ENCODE results near the gene PPT2.

The PPT2 gene, protein sequence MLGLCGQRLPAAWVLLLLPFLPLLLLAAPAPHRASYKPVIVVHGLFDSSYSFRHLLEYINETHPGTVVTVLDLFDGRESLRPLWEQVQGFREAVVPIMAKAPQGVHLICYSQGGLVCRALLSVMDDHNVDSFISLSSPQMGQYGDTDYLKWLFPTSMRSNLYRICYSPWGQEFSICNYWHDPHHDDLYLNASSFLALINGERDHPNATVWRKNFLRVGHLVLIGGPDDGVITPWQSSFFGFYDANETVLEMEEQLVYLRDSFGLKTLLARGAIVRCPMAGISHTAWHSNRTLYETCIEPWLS

DNA sequence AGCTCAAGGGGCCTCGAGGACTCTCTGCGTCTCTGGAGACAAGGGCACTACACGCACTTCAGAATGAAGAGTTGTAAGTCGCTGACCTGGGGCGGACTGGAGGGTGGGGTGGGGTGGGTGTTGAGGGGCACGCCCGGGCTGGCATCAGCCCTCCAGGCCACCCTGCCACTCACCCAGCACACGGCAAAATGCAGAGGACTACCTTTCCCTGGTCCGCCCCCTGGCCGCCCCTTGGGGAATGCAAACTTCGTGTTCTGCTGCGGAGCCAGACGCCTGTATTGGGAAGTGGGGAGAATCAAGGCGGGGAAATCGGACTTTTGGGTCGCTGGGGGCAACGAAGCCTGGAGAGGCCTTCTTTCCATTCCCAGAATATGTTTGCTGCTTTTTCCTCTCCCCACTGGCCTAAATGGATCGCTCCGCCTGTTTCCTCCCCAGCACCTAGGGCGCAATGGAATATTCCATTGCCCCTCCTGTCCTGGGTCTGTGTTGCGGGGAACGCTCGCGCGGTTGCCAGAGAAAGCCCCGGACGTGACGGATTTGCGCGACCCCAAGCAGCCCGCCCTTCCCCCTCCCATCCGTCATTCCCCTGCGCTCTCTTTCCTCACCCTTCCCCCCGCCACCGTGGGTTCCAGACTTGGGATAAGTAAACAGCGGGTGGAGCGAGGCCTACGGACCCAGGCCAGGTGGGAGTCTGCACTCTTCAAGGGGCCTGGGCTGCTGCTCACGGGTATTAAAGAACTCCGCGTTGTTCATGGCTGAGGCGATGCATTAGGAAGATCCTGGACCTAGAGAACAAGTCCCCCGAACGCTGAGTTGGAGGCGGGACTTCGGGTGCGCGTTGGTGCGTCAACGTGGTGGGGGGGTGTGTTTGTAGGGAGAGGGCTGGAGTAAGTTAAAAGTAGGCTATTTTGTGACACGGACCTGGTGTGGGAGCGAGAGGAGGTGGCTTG, at the start of gene PPT2:
Gene PPT2 (plus strand): TSS at position 578 of the 950 bp plus-strand sequence. CDS start 454 bp downstream, outside the sequence.
- peak in 2 of 3 experiments; percentile 35 to 46 for DNase-seq (ENCODE audit: low read depth in 3 of 3)

- no peak for DNase-seq (ENCODE audit: low read depth in 3 of 3)
Measured at GRCh38 chr6:32105433-32105832, 48.5 kb upstream of the PPT2 start.

- DNase-seq (ENCODE audit: low read depth in 3 of 3): no peak
Measured at GRCh38 chr6:32107406-32107805, 46.5 kb upstream of the PPT2 start.

DNA sequence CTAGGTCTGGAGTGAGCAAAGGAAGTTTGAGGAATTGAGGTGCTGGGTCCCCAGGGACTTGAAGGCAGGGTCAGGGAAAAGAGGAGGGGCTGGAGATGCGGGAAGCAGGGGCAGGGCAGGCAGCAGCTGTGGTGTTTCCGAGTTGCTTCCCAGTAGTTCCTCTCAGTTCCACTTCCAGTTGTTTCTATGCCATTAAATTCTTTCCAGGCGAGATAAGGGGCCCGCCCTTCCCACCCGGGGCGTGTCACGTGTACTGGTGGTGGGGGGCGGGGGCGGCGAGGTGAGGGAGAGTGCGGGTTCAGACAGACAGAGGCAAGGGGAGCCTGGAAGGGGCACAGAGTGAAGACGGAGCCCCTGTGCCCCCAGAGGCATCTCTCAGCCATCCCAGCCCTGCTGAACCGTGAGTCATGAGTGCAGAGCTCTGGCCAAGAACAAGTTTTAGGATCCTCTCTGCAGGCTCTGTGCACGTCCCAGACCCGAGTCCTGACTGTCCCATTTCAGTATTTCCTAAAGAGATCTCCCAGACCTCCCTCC, 45.8 kb upstream of the PPT2 start:
- DNase-seq (ENCODE audit: low read depth in 3 of 3): no peak

DNA sequence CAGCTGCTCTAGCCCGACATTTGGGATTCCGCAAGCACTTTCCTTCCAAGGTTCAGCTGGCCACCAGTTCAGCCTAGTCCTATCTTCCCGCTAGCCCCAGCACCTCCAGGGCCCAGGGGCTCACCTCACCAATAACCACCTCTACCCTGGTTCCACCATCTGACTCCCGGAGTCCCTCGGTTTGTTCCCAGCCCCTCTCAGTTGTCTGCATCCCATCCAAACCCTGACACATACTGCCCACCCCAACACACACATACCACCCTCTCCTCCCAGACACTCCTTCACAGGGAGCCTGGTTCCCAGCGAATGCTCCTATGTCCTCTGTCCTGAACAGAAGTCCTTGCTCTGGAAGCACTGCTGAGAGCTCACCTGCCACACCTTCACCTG, 45.2 kb upstream of the PPT2 start:
- DNase-seq (ENCODE audit: low read depth in 3 of 3): no peak

GRCh38 chr6:32109114-32109764, 44.7 kb upstream of the PPT2 start, which contains the start of gene TNXB:
Gene TNXB (minus strand): TSS chr6:32109338. CDS start chr6:32098198, 11,140 bp downstream.
- no peak for DNase-seq (ENCODE audit: low read depth in 3 of 3)

DNA sequence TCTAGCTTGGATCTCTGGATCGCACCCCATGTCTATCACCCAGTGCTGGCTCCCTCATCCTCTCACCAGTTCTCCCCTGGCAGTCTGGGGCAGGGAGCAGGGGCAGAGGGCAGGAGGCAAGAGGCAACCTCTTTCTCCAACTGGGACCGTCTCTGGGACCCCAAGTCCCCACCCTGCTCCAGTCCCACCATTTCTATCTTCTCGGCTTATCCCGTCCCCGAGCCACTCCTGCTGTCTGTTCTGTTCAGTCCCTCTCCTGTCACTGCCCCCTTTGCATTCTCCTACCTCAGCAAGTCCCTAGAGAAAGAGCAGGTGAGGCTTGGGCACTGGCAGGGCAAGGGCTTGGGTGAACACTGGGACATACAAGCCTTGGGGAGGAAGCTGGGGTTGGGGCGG, 44.2 kb upstream of the PPT2 start:
- DNase-seq (ENCODE audit: low read depth in 3 of 3): no peak

DNA sequence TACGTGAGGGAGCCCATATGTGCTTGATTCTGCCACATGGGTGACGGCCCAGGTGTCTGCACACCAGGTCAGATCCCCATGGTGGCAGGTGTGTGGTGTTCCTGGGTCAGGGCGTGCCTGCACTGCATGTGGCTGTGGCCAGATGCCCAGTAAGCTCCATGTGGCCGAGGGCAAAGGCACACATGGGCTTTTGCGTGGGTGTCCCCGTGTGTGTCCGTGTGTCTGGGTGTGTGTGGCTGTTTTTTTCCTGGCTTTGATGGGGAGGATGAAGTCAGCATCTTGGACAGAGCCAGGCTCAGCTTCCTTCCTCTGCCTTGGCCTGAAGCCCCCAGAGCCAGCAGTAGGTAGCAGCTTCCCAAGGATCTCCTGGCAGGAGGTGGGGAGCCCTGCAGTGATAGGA, 43.3 kb upstream of the PPT2 start:
- DNase-seq (ENCODE audit: low read depth in 3 of 3): no peak

DNA sequence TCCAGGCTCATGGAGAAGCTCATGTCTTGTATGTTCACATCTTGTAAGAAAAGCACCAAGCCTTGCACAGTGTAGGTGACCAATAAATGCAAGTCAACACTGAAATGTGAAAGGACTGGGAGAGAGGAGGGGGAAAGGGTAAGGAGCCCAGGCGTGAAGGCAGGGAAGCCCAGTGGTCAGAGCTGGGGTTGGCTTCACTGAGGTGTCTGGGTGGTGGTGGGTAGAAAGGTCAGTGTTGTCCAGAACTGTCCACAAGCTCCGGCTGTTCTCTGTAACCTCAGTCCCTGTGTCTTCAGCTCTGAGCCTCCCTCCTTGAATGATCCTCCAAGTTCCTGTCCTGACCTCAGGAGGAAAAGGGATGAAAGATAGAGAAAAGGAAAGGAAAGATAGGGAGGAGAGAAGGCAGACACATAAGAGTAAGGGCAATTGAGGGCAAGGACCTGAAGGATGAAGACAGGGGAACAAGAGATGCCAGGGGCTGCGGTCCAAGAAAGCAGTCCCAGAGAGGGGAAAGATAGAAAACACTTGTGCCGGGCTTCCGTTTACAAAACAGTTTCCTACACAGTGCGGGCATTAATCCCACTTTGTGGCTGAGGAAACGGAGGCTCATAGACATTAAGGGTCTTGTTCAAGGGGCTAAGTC, 42.4 kb upstream of the PPT2 start:
- DNase-seq (ENCODE audit: low read depth in 3 of 3): no peak

DNA sequence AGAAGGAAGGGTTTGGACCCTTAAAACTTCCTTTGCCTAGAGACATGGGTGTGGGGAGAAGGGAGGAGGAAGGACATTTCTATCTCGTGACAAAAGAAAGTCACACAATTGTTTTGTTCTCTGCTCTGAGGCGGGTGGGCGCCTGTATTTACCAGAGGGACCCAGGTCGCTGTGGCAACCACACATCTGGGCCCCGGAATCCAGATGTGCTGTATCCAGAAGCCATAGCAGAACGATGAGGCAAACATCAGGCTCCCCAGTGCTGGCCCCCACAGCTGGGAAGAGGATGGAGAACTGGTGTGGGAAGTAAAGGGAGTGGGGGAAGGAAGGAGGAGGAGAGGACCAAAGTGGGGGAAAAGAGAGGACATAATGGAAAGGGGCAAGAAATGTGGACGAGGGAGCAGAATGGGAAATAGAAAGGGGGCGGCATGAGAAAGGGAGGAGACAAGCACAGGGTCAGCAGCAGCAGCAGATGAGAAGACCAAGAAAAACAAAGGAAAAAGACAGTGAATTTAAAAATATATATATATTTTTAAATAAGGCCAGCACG, 41.4 kb upstream of the PPT2 start:
- no peak for DNase-seq (ENCODE audit: low read depth in 3 of 3)

- DNase-seq (ENCODE audit: low read depth in 3 of 3): no peak
Measured at GRCh38 chr6:32113386-32114352, 40.3 kb upstream of the PPT2 start.

DNA sequence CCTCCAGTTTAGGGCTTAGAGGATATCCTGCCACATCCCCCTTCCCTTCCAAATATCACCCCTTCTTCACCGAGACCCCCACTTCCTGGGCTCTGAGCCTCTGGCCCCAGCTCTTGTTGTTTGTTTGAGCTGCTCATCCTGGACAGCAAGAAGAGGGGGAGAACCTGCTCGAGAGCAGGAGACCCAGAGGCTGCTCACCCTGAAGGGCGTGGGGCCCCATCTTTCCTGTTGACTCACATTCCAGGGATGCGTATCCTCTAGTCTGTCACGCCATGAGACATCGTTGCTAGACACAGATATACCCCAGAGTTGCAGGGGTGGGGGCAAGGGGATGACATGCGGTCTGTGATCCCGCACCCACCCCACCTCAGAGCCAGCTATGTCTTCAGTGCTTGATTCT, 39.1 kb upstream of the PPT2 start:
- no peak for DNase-seq (ENCODE audit: low read depth in 3 of 3)

DNA sequence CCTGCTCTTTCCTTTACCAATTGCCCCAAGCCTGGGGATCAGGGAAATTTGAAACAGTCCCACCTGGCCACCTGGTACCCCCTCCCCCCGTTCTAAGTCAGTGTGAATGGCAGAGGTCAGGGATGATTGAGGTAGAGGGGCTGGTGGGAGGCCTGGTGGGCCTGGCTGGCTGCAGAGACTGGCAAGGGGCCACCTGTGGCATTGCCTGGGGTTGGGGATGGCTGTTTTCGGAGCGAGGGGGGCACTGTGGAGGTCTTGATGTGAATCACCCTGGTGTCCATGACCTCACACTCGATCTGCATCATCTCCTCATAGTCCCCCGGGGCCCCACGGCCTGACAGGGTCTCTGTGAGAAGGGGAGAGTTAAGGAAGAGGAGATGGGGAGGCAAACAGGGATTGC, 38.3 kb upstream of the PPT2 start:
- no peak for DNase-seq (ENCODE audit: low read depth in 3 of 3)

DNA sequence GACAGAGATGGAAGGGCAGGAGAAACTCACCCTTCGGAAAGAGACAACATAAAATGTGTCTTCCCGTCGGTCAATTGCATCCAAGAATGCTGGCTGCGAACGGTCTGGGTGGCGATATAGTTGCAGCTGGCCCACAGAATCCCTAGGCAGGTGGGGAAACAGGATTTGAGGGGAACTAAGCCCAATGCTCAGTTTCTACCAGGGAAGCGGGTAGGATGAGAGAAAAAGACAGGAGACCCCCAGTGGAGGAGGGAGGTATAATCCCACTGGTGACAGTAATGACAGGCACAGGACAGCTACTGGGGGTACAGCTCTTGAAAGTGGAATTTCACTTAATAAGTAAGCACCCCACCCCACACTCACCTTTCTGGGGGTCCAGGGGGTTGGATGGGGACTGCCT, 37.3 kb upstream of the PPT2 start:
- DNase-seq (ENCODE audit: low read depth in 3 of 3): no peak

- no peak for DNase-seq (ENCODE audit: low read depth in 3 of 3)
Measured at GRCh38 chr6:32117461-32117860, 36.5 kb upstream of the PPT2 start.

DNA sequence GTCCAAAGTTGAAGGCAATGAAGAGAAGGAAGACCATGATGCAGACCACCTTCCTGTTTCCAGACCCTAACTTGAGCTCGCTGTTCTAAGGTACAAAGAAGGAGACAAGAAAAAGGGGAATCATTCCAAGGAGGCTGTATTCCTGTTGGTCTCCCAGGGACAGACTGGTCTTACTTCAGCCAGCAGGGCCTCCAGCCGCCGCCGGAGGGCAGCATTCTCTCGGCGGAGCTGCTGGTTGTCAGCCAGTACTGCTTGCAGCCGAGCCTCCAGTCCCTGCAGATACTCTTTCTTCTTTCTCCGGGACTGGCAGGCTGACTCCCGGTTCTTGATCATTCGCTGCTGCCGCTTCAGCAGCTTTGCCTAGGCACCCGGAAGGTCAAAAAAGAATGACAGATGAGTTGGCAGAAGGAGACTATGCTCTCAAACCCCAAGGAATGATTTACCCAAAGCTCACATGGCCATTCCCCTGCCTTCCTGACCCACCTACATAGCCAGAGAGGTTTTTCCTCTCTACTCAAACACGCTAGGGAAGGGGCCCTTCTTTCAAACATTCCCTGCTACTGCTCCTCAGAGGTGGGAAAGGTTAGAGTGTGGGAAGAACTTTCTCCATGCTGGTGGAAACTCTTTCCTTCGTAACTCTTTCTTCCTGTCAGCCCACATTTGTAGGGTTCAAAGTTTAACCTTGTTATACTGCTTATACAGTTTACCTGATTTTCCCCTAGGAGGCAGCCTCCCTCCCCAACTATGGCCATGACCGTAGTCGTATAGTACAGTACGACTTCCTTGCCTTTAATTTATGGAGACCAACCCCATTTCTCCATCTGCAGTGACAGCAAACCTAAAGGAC, 34.9 kb upstream of the PPT2 start:
- DNase-seq (ENCODE audit: low read depth in 3 of 3): peak; percentile 40 to 48 (median 44)

- no peak for DNase-seq (ENCODE audit: low read depth in 3 of 3)
Measured at GRCh38 chr6:32120573-32121059, 33.3 kb upstream of the PPT2 start.

DNA sequence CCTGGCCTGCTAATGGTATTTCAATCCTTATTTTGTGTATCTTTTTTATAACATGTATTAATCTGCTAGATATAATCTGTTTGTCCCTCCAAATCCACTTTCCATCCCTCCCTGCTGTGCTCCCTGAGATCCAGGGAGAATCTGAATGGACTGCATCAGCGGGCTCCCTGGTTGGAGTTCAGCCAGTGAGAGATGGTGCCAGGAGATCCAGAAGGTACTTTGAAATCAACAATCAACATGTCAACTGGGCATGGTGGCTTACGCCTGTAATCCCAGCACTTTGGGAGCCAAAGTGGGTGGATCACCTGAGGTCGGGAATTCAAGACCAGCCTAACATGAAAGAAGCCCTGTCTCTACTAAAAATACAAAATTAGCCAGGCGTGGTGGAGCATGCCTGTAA, 30.3 kb upstream of the PPT2 start:
- DNase-seq (ENCODE audit: low read depth in 3 of 3): no peak

- DNase-seq (ENCODE audit: low read depth in 3 of 3): no peak
Measured at GRCh38 chr6:32126880-32127279, 27.1 kb upstream of the PPT2 start.

All from stimulated activated CD4-positive, alpha-beta T cell treated with anti-CD3 and anti-CD28 coated beads, TNF-alpha, amount 100 ng/mL, for 4 hours (primary cell).